Measurements from ENCODE around the gene BAIAP2. TPM values are rescaled to one million over a fixed set of nuclear protein-coding genes. Genes with fewer than 3 reads are reported as not detected.

Gene BAIAP2
- total RNA-seq, 1 experiment from 2014 or later: 57.7 TPM

GRCh38 chr17:81127526-81128177 lies 92.7 kb downstream of the BAIAP2 start:
- no peak for DNase-seq
- ChIA-PET CTCF (no interaction called here), POLR2A (no interaction called here)
- TF ChIP-seq CTCF (IDR thresholded peaks at IDR 0.05; ENCODE audit: insufficient read depth in 1 of 2, low read depth in 1 of 2, low read length in 1 of 2, severe bottlenecking in 1 of 2, unreplicated experiment in 1 of 2): no peak
- Histone ChIP-seq H3K36me3 (ENCODE audit: control insufficient read depth, insufficient read depth, low read length) (no peaks in the 10 kb centered on the region; the same call in 1 of the 2 replicates), H3K27me3 (replicated peaks; ENCODE audit: control insufficient read depth, insufficient read depth, low read length) (no peaks in the 10 kb centered on the region), H3K4me1 (peaks cover 31% of the 10 kb centered on the region), H3K4me3 (ENCODE audit: low read depth, low read length) (no peak overlapping the region), H3K9me3 (no peaks in the 10 kb centered on the region)
- Mint-ChIP-seq H3K27ac (ENCODE audit: unreplicated experiment) (no peak overlapping the region), H3K36me3 (ENCODE audit: insufficient read depth, unreplicated experiment) (peaks cover 7% of the 10 kb centered on the region), H3K4me1 (ENCODE audit: low read depth, unreplicated experiment) (no peaks in the 10 kb centered on the region), H3K27me3 (ENCODE audit: insufficient read depth, unreplicated experiment) (no peaks in the 10 kb centered on the region), H3K9me3 (ENCODE audit: unreplicated experiment) (no peaks in the 10 kb centered on the region), H3K4me3 (ENCODE audit: unreplicated experiment) (no peak overlapping the region)
- intact Hi-C loops (cut with micrococcal nuclease; ENCODE audit: unreplicated experiment): no loop called here
- no TSS peak for BruUV-seq (replicated peaks)

GRCh38 chr17:81128338-81128737 lies 93.4 kb downstream of the BAIAP2 start:
- no peaks in the 10 kb centered on the region for H3K9me3 Mint-ChIP-seq (ENCODE audit: unreplicated experiment)
- TF ChIP-seq CTCF (IDR thresholded peaks at IDR 0.05; ENCODE audit: insufficient read depth in 1 of 2, low read depth in 1 of 2, low read length in 1 of 2, severe bottlenecking in 1 of 2, unreplicated experiment in 1 of 2): no peak
- no peak overlapping the region for H3K27ac Mint-ChIP-seq (ENCODE audit: unreplicated experiment)
- intact Hi-C loops (cut with micrococcal nuclease; ENCODE audit: unreplicated experiment): no loop called here
- Histone ChIP-seq H3K9me3 (no peaks in the 10 kb centered on the region), H3K4me3 (ENCODE audit: low read depth, low read length) (no peak overlapping the region), H3K27me3 (replicated peaks; ENCODE audit: control insufficient read depth, insufficient read depth, low read length) (no peaks in the 10 kb centered on the region), H3K4me1 (peaks cover 37% of the 10 kb centered on the region), H3K36me3 (ENCODE audit: control insufficient read depth, insufficient read depth, low read length) (no peaks in the 10 kb centered on the region; the same call in 1 of the 2 replicates)
- BruUV-seq (replicated peaks): no TSS peak
- peaks cover under 1% of the 10 kb centered on the region for H3K4me1 Mint-ChIP-seq (ENCODE audit: low read depth, unreplicated experiment)
- peaks cover 7% of the 10 kb centered on the region for H3K36me3 Mint-ChIP-seq (ENCODE audit: insufficient read depth, unreplicated experiment)
- H3K4me3 Mint-ChIP-seq (ENCODE audit: unreplicated experiment): no peak overlapping the region
- POLR2A ChIA-PET: no interaction called here
- DNase-seq: no peak
- CTCF ChIA-PET: no interaction called here
- no peaks in the 10 kb centered on the region for H3K27me3 Mint-ChIP-seq (ENCODE audit: insufficient read depth, unreplicated experiment)

- TF ChIP-seq CTCF (IDR thresholded peaks at IDR 0.05; ENCODE audit: insufficient read depth in 1 of 2, low read depth in 1 of 2, low read length in 1 of 2, severe bottlenecking in 1 of 2, unreplicated experiment in 1 of 2): no peak
- Mint-ChIP-seq H3K4me3 (ENCODE audit: unreplicated experiment) (no peak overlapping the region), H3K9me3 (ENCODE audit: unreplicated experiment) (no peaks in the 10 kb centered on the region), H3K27ac (ENCODE audit: unreplicated experiment) (no peak overlapping the region), H3K27me3 (ENCODE audit: insufficient read depth, unreplicated experiment) (no peaks in the 10 kb centered on the region), H3K4me1 (ENCODE audit: low read depth, unreplicated experiment) (peaks cover 5% of the 10 kb centered on the region), H3K36me3 (ENCODE audit: insufficient read depth, unreplicated experiment) (peaks cover 7% of the 10 kb centered on the region)
- ChIA-PET CTCF (no interaction called here), POLR2A (no interaction called here)
- H3K4me3 ChIP-seq (ENCODE audit: low read depth, low read length): no peak overlapping the region
- peaks cover 42% of the 10 kb centered on the region for H3K4me1 ChIP-seq
- no peaks in the 10 kb centered on the region; the same call in 1 of the 2 replicates for H3K36me3 ChIP-seq (ENCODE audit: control insufficient read depth, insufficient read depth, low read length)
- BruUV-seq (replicated peaks): no TSS peak
- DNase-seq: no peak
- no peaks in the 10 kb centered on the region for H3K9me3 ChIP-seq
- H3K27me3 ChIP-seq (replicated peaks; ENCODE audit: control insufficient read depth, insufficient read depth, low read length): no peaks in the 10 kb centered on the region
- intact Hi-C loops (cut with micrococcal nuclease; ENCODE audit: unreplicated experiment): no loop called here
These were observed 93.8 kb downstream of the BAIAP2 start for GRCh38 chr17:81128774-81129173.

Data from Caco-2 (cell line).